Keratinocyte (primary cell): ENCODE measurements around the gene IL1RAP. TPM values are rescaled to one million over a fixed set of nuclear protein-coding genes. Genes with fewer than 3 reads are reported as not detected.

Experiments used
- DNase-seq: peaks from one replicate; pipeline ENCODE4 v3.0.0-alpha.2; 2011; ENCODE audit warnings: low read depth, missing footprints, low spot score
- FAIRE-seq: peaks from 2 replicates; lab custom pipeline; 2011; peaks lifted over from hg19 to GRCh38; lab: Jason Lieb, UNC
- H2AFZ ChIP-seq: 2 replicates; pipeline ENCODE4 v1.6.0; 2012; ENCODE audit warnings: low read length, control low read depth, inconsistent platforms; ENCODE audit not compliant: control insufficient read depth
- H3K27ac ChIP-seq: 2 replicates; pipeline ENCODE4 v1.5.1; 2011; ENCODE audit warnings: low read length; ENCODE audit not compliant: control insufficient read depth, insufficient read depth
- H3K27me3 ChIP-seq: 3 replicates; pipeline ENCODE4 v1.6.0; 2011; ENCODE audit warnings: low read length; ENCODE audit not compliant: control insufficient read depth, insufficient read depth; ENCODE audit errors: extremely low read depth
- H3K36me3 ChIP-seq, 2 experiments: 2 replicates in 1 of 2; 3 replicates in 1 of 2; pipeline ENCODE4 v1.5.1; 2011; ENCODE audit warnings: low read length in 2 of 2, mild to moderate bottlenecking in 1 of 2; ENCODE audit not compliant: control insufficient read depth in 2 of 2, insufficient read depth in 2 of 2; ENCODE audit errors: extremely low read depth in 1 of 2
- H3K4me1 ChIP-seq: 3 replicates; pipeline ENCODE4 v1.5.1; 2011; ENCODE audit warnings: low read length; ENCODE audit not compliant: control insufficient read depth, insufficient read depth; ENCODE audit errors: extremely low read depth
- H3K4me2 ChIP-seq: 3 replicates; pipeline ENCODE4 v1.6.0; 2011; ENCODE audit warnings: low read depth, low read length; ENCODE audit not compliant: control insufficient read depth, insufficient read depth; ENCODE audit errors: extremely low read depth
- H3K4me3 ChIP-seq, 3 experiments: fragments of 200-600 bp in 1 of 3; sonication (generic) in 1 of 3; 2 replicates in 2 of 3; 3 replicates in 1 of 3; pipeline ENCODE4 v1.5.1; 2011 to 2016; ENCODE audit warnings: low read length in 3 of 3, mild to moderate bottlenecking in 3 of 3, control low read depth in 2 of 3, inconsistent platforms in 1 of 3, low read depth in 1 of 3, mixed read lengths in 1 of 3, mixed run types in 1 of 3, moderate library complexity in 1 of 3; ENCODE audit not compliant: control insufficient read depth in 2 of 3, insufficient read depth in 2 of 3; ENCODE audit errors: extremely low read depth in 1 of 3
- H3K79me2 ChIP-seq: 2 replicates; pipeline ENCODE4 v1.6.0; 2012; ENCODE audit warnings: low read length; ENCODE audit not compliant: control insufficient read depth, insufficient read depth
- H3K9ac ChIP-seq: 3 replicates; pipeline ENCODE4 v1.6.0; 2011; ENCODE audit warnings: low read length; ENCODE audit not compliant: control insufficient read depth, insufficient read depth; ENCODE audit errors: extremely low read depth
- H3K9me1 ChIP-seq: 3 replicates; pipeline ENCODE4 v1.6.0; 2011; ENCODE audit warnings: low read length; ENCODE audit not compliant: control insufficient read depth, insufficient read depth; ENCODE audit errors: extremely low read depth
- H3K9me3 ChIP-seq: 2 replicates; pipeline ENCODE4 v1.5.1; 2012; ENCODE audit warnings: low read depth, low read length; ENCODE audit not compliant: control insufficient read depth
- H4K20me1 ChIP-seq: 3 replicates; pipeline ENCODE4 v1.6.0; 2011; ENCODE audit warnings: low read length; ENCODE audit not compliant: control insufficient read depth, insufficient read depth; ENCODE audit errors: extremely low read depth
- EZH2 ChIP-seq: IDR thresholded peaks from one replicate; pipeline ENCODE4 v1.6.1; 2012; ENCODE audit warnings: inconsistent platforms, mild to moderate bottlenecking, low read length, moderate library complexity
- dilution Hi-C: fragments of 300-500 bp; cut with MboI; formaldehyde crosslinking; loops from one replicate; pipeline ENCODE4 v1.7.0; 2020; ENCODE audit warnings: low sequenced_read_pairs; ENCODE audit not compliant: extremely low pct_ligation_motif_present
- polyA plus RNA-seq, 5 experiments: library from polyadenylated mRNA; depleted of rRNA in 3 of 5; stranded (reverse) in 3 of 5; stranded (forward) in 1 of 5; unstranded in 1 of 5; fragments of >200 nt; gene quantifications; 1 replicate in 1 of 5; 2 replicates in 3 of 5; 3 replicates in 1 of 5; pipeline versions ENCODE4 v1.2.1 to v1.2.3, GENCODE V29; 2011 to 2012; ENCODE audit warnings: missing spikeins in 2 of 5, low read depth in 1 of 5, low replicate concordance in 1 of 5
- TF ChIP-seq, protein P1 (sequence below), 3 experiments: IDR thresholded peaks in 1 of 3; conservative IDR thresholded peaks in 1 of 3; optimal IDR thresholded peaks in 1 of 3; 2 replicates in 2 of 3; 3 replicates in 1 of 3; pipeline versions ENCODE3 to v1.5.1; 2011; ENCODE audit warnings: low read length in 3 of 3, mild to moderate bottlenecking in 3 of 3, moderate library complexity in 2 of 3, control low read depth in 1 of 3, inconsistent platforms in 1 of 3; ENCODE audit not compliant: insufficient read depth in 2 of 3; ENCODE audit errors: extremely low read depth in 1 of 3

The IL1RAP gene
- polyA plus RNA-seq, 1 donor (not counting 4 experiments of a cell fraction or from before 2014, with no cell fraction given): 69.7 TPM

GRCh38 chr3:190557296-190557695 is 43.4 kb downstream of the IL1RAP start:
- dilution Hi-C loops: no loop called here
- H3K79me2 ChIP-seq: peaks cover 78% of the 10 kb centered on the region
- H3K4me1 ChIP-seq: no peaks in the 10 kb centered on the region
- H3K9ac ChIP-seq: no peak overlapping the region
- H3K27me3 ChIP-seq: no peaks in the 10 kb centered on the region
- peaks cover 7 to 16% of the 10 kb centered on the region in 2 experiments for H3K36me3 ChIP-seq
- peaks cover 1% of the 10 kb centered on the region for H3K9me3 ChIP-seq
- H4K20me1 ChIP-seq: no peaks in the 10 kb centered on the region
- TF ChIP-seq, protein P1, sequence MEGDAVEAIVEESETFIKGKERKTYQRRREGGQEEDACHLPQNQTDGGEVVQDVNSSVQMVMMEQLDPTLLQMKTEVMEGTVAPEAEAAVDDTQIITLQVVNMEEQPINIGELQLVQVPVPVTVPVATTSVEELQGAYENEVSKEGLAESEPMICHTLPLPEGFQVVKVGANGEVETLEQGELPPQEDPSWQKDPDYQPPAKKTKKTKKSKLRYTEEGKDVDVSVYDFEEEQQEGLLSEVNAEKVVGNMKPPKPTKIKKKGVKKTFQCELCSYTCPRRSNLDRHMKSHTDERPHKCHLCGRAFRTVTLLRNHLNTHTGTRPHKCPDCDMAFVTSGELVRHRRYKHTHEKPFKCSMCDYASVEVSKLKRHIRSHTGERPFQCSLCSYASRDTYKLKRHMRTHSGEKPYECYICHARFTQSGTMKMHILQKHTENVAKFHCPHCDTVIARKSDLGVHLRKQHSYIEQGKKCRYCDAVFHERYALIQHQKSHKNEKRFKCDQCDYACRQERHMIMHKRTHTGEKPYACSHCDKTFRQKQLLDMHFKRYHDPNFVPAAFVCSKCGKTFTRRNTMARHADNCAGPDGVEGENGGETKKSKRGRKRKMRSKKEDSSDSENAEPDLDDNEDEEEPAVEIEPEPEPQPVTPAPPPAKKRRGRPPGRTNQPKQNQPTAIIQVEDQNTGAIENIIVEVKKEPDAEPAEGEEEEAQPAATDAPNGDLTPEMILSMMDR (optimal IDR thresholded peaks at IDR 0.05 in 1 of 3, IDR thresholded peaks at IDR 0.05 in 1 of 3, conservative IDR thresholded peaks at IDR 0.05 in 1 of 3; ENCODE audit: extremely low read depth in 1 of 3, insufficient read depth in 2 of 3, low read length in 3 of 3): no peak
- TF ChIP-seq EZH2: no peak
- peak; percentile 46 for FAIRE-seq
- no peak overlapping the region for H3K4me2 ChIP-seq
- H3K27ac ChIP-seq: no peak overlapping the region
- H2AFZ ChIP-seq: no peak overlapping the region
- no peak for DNase-seq
- H3K4me3 ChIP-seq: no peak overlapping the region
- H3K9me1 ChIP-seq: no peaks in the 10 kb centered on the region

DNA sequence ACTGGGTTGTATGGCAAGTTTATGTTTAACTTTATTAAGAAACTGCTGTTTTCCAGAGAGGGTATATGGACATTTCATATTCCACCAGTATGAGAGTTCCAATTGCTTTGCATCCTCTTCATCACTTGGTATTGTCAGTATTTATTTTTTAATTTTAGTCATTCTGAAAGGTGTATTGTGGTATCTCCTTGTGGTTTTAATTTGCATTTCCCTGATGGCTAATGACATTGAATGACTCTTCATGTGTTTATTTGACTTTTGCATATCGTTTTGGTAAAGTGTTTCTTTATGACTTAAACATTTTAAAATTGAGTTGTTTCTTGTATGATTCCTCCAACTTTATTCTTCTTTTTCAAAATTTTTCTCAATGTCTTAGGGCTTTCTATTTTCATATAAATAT is 44.4 kb downstream of the IL1RAP start:
- peaks cover 75% of the 10 kb centered on the region for H3K79me2 ChIP-seq
- H2AFZ ChIP-seq: no peak overlapping the region
- no peak overlapping the region for H3K27ac ChIP-seq
- no peak overlapping the region for H3K4me2 ChIP-seq
- peaks cover 6% of the 10 kb centered on the region for H3K4me1 ChIP-seq
- H3K27me3 ChIP-seq: no peaks in the 10 kb centered on the region
- H3K9me1 ChIP-seq: no peaks in the 10 kb centered on the region
- H3K9me3 ChIP-seq: peaks cover 1% of the 10 kb centered on the region
- peaks cover 6 to 19% of the 10 kb centered on the region in 2 experiments for H3K36me3 ChIP-seq
- no peak overlapping the region for H3K4me3 ChIP-seq
- H3K9ac ChIP-seq: no peak overlapping the region
- TF ChIP-seq, protein P1 (optimal IDR thresholded peaks at IDR 0.05 in 1 of 3, IDR thresholded peaks at IDR 0.05 in 1 of 3, conservative IDR thresholded peaks at IDR 0.05 in 1 of 3; ENCODE audit: extremely low read depth in 1 of 3, insufficient read depth in 2 of 3, low read length in 3 of 3): no peak
- TF ChIP-seq EZH2: no peak
- dilution Hi-C loops: no loop called here
- H4K20me1 ChIP-seq: no peaks in the 10 kb centered on the region
- no peak for DNase-seq
- no peak for FAIRE-seq
